Measurements from ENCODE around the gene RAB40A.

DNA sequence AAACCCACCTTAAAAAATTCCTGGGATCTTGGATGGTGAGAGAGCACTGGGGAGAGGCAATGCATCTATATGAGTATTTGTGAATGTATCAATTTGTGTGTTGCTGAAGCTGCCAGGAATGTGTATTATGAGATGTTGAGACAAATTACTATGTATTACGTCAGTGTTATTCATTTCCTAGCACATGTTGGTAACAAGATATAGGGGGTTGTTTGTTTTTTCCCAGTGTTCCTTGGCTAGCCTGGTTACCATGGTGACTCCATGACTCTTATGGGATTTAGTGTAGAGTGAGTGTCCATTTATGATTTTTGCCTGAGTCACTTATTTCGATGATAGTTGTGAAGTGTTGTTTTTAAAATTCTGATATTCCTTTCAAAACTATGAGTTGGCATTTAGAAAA, 65.6 kb downstream of the RAB40A start:
- TF ChIP-seq, protein P1, sequence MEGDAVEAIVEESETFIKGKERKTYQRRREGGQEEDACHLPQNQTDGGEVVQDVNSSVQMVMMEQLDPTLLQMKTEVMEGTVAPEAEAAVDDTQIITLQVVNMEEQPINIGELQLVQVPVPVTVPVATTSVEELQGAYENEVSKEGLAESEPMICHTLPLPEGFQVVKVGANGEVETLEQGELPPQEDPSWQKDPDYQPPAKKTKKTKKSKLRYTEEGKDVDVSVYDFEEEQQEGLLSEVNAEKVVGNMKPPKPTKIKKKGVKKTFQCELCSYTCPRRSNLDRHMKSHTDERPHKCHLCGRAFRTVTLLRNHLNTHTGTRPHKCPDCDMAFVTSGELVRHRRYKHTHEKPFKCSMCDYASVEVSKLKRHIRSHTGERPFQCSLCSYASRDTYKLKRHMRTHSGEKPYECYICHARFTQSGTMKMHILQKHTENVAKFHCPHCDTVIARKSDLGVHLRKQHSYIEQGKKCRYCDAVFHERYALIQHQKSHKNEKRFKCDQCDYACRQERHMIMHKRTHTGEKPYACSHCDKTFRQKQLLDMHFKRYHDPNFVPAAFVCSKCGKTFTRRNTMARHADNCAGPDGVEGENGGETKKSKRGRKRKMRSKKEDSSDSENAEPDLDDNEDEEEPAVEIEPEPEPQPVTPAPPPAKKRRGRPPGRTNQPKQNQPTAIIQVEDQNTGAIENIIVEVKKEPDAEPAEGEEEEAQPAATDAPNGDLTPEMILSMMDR (IDR thresholded peaks at IDR 0.05): no peak
- no peak for TF ChIP-seq POLR2A (IDR thresholded peaks at IDR 0.05)

All from testis (tissue), 2 donors.